OCI-LY3 (cell line): ENCODE data around the gene ZNF780B.

ENCODE experiments used
- CTCF ChIP-seq: fragments of 200-600, 300-600 bp; sonication (generic); IDR thresholded peaks from 2 replicates; pipeline ENCODE4 v1.5.1; 2014; ENCODE audit warnings: antibody characterized with exemption, low read length, low read depth
- EZH2phosphoT487 ChIP-seq: fragments of 200-600 bp; shearing (Covaris generic); IDR thresholded peaks from 2 replicates; pipeline ENCODE4 v1.6.1; 2018; ENCODE audit warnings: antibody characterized with exemption, mixed run types, low read depth

DNA sequence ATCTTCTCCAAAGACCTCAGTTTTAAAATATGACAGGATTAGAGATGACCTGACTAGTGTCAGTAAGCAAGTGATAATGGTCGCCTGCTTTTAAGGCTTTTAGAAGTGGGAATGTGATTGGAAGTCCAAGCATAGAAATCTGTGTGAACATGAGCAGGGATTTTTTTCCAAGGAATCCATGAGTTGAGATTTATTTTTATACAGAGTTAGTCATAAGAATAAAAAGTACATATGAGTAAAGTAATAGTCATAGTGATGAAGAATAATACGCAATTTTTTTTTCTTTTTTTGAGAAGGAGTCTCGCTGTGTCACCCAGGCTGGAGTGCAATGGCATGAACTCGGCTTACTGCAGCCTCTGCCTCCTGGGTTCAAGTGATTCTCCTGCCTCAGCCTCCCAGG lies 57.5 kb downstream of the ZNF780B start:
- TF ChIP-seq CTCF (no peak), EZH2phosphoT487 (no peak)
